PC-9 (cell line): ENCODE results near the gene IFI27L1. TPM values are rescaled to one million over a fixed set of nuclear protein-coding genes. Genes with fewer than 3 reads are reported as not detected.

Experiments used
- BruUV-seq: library from RNA; stranded (reverse); fragments of 400-500 nt; replicated peaks from 2 replicates; lab custom pipeline; 2021; lab: Mats Ljungman, UMichigan
- CTCF ChIA-PET: fragments of 300-600 bp; sonication (Branson Sonifier 250); formaldehyde crosslinking; loops from one replicate; lab custom pipeline; 2022; ENCODE audit warnings: antibody characterized with exemption; lab: Charles Lee
- POLR2A ChIA-PET: fragments of 300-600 bp; sonication (Branson Sonifier 250); formaldehyde crosslinking; loops from one replicate; lab custom pipeline; 2022; ENCODE audit warnings: antibody characterized with exemption; ENCODE audit not compliant: unreplicated experiment; lab: Charles Lee
- DNase-seq, 2 experiments: peaks; one replicate each; pipeline versions ENCODE4 v3.0.0 to v3.0.0-alpha.2; 2015 to 2022; ENCODE audit warnings: mixed read lengths in 1 of 2
- H2AFZ ChIP-seq: fragments of 200-600 bp; sonication (generic); 2 replicates; pipeline ENCODE4 v1.8.1; 2017; ENCODE audit warnings: antibody characterized with exemption
- H3F3A ChIP-seq: fragments of 200-600 bp; sonication (generic); 2 replicates; pipeline ENCODE4 v1.8.1; 2017; ENCODE audit warnings: antibody characterized with exemption, mild to moderate bottlenecking, low read depth; ENCODE audit not compliant: insufficient read depth
- H3K27ac ChIP-seq: fragments of 200-600 bp; sonication (generic); 2 replicates; pipeline ENCODE4 v1.6.1; 2016; ENCODE audit warnings: mixed run types
- H3K27me3 ChIP-seq: fragments of 200-600 bp; sonication (generic); 2 replicates; pipeline ENCODE4 v1.6.1; 2016; ENCODE audit warnings: low read depth, mixed run types; ENCODE audit not compliant: insufficient read depth
- H3K36me3 ChIP-seq: fragments of 200-600 bp; sonication (generic); 2 replicates; pipeline ENCODE4 v1.6.1; 2016; ENCODE audit warnings: low read depth, mixed run types
- H3K4me1 ChIP-seq: fragments of 200-600 bp; sonication (generic); replicated peaks from 2 replicates; pipeline ENCODE4 v1.6.1; 2016; ENCODE audit warnings: mixed run types; ENCODE audit not compliant: insufficient read depth
- H3K4me2 ChIP-seq: fragments of 200-600 bp; sonication (generic); 2 replicates; pipeline ENCODE4 v1.6.1; 2017; ENCODE audit warnings: mixed run types
- H3K4me3 ChIP-seq: fragments of 200-600 bp; sonication (generic); 2 replicates; pipeline ENCODE4 v1.6.1; 2016; ENCODE audit warnings: mixed run types
- H3K79me2 ChIP-seq: fragments of 200-600 bp; sonication (generic); 2 replicates; pipeline ENCODE4 v1.6.1; 2017; ENCODE audit warnings: low read depth, mixed run types
- H3K9me2 ChIP-seq: fragments of 200-600 bp; sonication (generic); 2 replicates; pipeline ENCODE4 v1.8.1; 2017; ENCODE audit warnings: mild to moderate bottlenecking; ENCODE audit not compliant: insufficient read depth
- H3K9me3 ChIP-seq: fragments of 200-600 bp; sonication (generic); 2 replicates; pipeline ENCODE4 v1.8.1; 2016; ENCODE audit warnings: low read depth; ENCODE audit not compliant: insufficient read depth
- H4K20me1 ChIP-seq: fragments of 200-600 bp; sonication (generic); 2 replicates; pipeline ENCODE4 v1.8.1; 2017; ENCODE audit not compliant: insufficient read depth
- CTCF ChIP-seq: fragments of 200-600 bp; sonication (generic); conservative IDR thresholded peaks from 2 replicates; pipeline ENCODE4 v1.6.1; 2017; ENCODE audit warnings: mixed run types, antibody characterized with exemption, mild to moderate bottlenecking, moderate library complexity
- EZH2 ChIP-seq: fragments of 200-600 bp; sonication (generic); IDR thresholded peaks from 2 replicates; pipeline ENCODE4 v1.8.0; 2017; ENCODE audit warnings: antibody characterized with exemption, low read depth
- intact Hi-C: fragments of 100-400 bp; cut with micrococcal nuclease; formaldehyde crosslinking; loops from one replicate; pipeline ENCODE4 v1.10.0; 2022; ENCODE audit not compliant: unreplicated experiment
- total RNA-seq: library from RNA; stranded (reverse); gene quantifications from 2 replicates; pipeline ENCODE4 v1.2.3, GENCODE V29; 2021

Gene IFI27L1
- total RNA-seq, 1 experiment from 2014 or later: 9.7 TPM

DNA sequence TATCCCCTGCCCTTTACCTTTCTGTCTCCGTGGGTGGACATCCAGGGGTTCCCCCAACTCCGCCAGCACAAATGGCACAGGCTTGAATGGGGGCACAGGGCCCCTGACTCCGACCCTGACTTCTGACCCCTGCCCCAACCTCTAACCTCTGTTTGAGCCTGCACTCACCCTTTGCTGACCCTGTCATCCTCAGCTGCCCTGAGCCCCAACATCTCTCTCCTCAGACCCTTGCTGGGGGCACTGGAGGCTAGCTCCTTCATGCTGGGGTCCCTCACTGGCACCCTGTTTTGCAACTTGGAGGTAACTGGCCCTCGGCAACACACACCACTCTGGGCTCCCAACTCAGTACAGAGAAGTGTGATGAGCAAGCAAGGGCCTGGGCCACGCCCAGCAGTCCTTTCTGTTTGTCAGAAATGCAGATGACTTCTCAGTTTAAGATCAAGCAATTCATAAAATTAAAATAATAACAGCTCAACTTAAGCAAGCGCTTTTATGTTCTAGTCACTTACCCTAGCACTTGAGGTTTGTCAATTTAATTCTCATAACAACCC is 31.5 kb downstream of the IFI27L1 start:
- Histone ChIP-seq H3K36me3 (no peaks in the 10 kb centered on the region), H3K79me2 (no peaks in the 10 kb centered on the region), H3K27ac (no peak overlapping the region), H3K9me3 (no peaks in the 10 kb centered on the region), H3F3A (no peaks in the 10 kb centered on the region), H2AFZ (no peak overlapping the region), H3K27me3 (0 out of 2 replicates have a peak, but pooled peaks cover 2% of the 10 kb centered on the region), H3K4me3 (no peak overlapping the region), H3K4me1 (no peaks in the 10 kb centered on the region), H4K20me1 (no peaks in the 10 kb centered on the region), H3K4me2 (no peak overlapping the region), H3K9me2 (no peaks in the 10 kb centered on the region)
- TF ChIP-seq EZH2: no peak
- TF ChIP-seq CTCF: no peak
- DNase-seq: no peak
- ChIA-PET CTCF (no interaction called here), POLR2A (no interaction called here)
- no TSS peak for BruUV-seq
- intact Hi-C loops: no loop called here

DNA sequence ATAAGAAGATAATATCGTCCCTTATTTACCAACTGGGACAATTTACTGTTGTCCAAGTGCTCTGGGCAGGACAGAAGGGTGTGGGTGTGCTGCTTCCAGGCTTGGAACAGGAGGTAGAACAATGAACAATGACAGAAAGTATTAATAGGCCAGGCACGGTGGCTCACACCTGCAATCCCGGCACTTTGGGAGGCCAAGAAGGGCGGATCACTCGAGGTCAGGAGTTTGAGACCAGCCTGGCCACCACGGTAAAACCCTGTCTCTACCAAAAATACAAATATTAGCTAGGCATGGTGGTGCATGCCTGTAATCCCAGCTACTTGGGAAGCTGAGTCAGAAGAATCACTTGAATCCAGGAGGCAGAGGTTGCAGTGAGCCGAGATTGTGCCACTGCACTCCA is 32.0 kb downstream of the IFI27L1 start:
- ChIA-PET POLR2A (no interaction called here), CTCF (no interaction called here)
- Histone ChIP-seq H3K4me3 (no peak overlapping the region), H3K79me2 (no peaks in the 10 kb centered on the region), H3K36me3 (no peaks in the 10 kb centered on the region), H4K20me1 (no peaks in the 10 kb centered on the region), H3K9me2 (no peaks in the 10 kb centered on the region), H3K9me3 (no peaks in the 10 kb centered on the region), H3K4me1 (no peaks in the 10 kb centered on the region), H2AFZ (no peak overlapping the region), H3K27ac (no peak overlapping the region), H3K4me2 (no peak overlapping the region), H3K27me3 (0 out of 2 replicates have a peak, but pooled peaks cover 2% of the 10 kb centered on the region), H3F3A (no peaks in the 10 kb centered on the region)
- no TSS peak for BruUV-seq
- no peak for TF ChIP-seq CTCF
- TF ChIP-seq EZH2: no peak
- no peak for DNase-seq
- intact Hi-C loops: no loop called here

DNA sequence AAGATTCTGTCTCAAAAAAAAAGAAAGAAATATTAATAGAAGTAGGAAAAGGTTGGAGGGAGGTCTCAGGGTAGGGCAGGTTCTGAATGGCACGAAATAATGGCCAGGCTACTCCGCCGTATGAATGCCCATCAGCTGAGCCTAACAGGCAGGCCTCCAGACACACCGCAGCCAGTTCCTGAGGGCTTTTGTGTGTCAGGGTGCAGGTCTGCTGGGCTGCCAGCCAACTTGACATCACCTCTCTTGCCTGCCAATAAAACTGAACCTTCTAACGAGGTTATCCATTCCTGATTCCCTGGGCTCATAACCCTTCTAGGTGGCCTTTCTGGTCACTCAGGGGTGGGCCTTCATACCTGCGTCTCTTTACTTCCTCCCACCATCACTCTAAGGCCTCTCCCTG is 32.4 kb downstream of the IFI27L1 start:
- Histone ChIP-seq H3K4me3 (no peak overlapping the region), H3K27me3 (0 out of 2 replicates have a peak, but pooled peaks cover 2% of the 10 kb centered on the region), H2AFZ (no peak overlapping the region), H3K4me1 (no peaks in the 10 kb centered on the region), H3K27ac (no peak overlapping the region), H4K20me1 (no peaks in the 10 kb centered on the region), H3F3A (no peaks in the 10 kb centered on the region), H3K36me3 (no peaks in the 10 kb centered on the region), H3K4me2 (no peak overlapping the region), H3K9me3 (no peaks in the 10 kb centered on the region), H3K9me2 (no peaks in the 10 kb centered on the region), H3K79me2 (no peaks in the 10 kb centered on the region)
- no peak for DNase-seq
- no peak for TF ChIP-seq CTCF
- no peak for TF ChIP-seq EZH2
- no TSS peak for BruUV-seq
- ChIA-PET CTCF (no interaction called here), POLR2A (no interaction called here)
- intact Hi-C loops: no loop called here
